IPS-15b (cell line): ENCODE results near the gene PNPLA2.

ENCODE experiments used
- H3K27me3 ChIP-seq: one replicate; pipeline ENCODE4 v1.6.1; 2013; ENCODE audit warnings: low read length; ENCODE audit not compliant: control insufficient read depth, insufficient read depth
- H3K36me3 ChIP-seq: one replicate; pipeline ENCODE4 v1.6.1; 2013; ENCODE audit warnings: low read length; ENCODE audit not compliant: control insufficient read depth, insufficient read depth
- H3K4me1 ChIP-seq: one replicate; pipeline ENCODE4 v1.6.1; 2013; ENCODE audit warnings: mild to moderate bottlenecking, low read length; ENCODE audit not compliant: control insufficient read depth, insufficient read depth
- H3K4me3 ChIP-seq: one replicate; pipeline ENCODE4 v1.5.1; 2013; ENCODE audit warnings: low read depth, low read length
- H3K9ac ChIP-seq: one replicate; pipeline ENCODE4 v1.6.1; 2013; ENCODE audit warnings: low read depth, mild to moderate bottlenecking, low read length
- H3K9me3 ChIP-seq: one replicate; pipeline ENCODE4 v1.6.1; 2013; ENCODE audit warnings: mild to moderate bottlenecking, low read length; ENCODE audit not compliant: control insufficient read depth, insufficient read depth

The PNPLA2 gene

DNA sequence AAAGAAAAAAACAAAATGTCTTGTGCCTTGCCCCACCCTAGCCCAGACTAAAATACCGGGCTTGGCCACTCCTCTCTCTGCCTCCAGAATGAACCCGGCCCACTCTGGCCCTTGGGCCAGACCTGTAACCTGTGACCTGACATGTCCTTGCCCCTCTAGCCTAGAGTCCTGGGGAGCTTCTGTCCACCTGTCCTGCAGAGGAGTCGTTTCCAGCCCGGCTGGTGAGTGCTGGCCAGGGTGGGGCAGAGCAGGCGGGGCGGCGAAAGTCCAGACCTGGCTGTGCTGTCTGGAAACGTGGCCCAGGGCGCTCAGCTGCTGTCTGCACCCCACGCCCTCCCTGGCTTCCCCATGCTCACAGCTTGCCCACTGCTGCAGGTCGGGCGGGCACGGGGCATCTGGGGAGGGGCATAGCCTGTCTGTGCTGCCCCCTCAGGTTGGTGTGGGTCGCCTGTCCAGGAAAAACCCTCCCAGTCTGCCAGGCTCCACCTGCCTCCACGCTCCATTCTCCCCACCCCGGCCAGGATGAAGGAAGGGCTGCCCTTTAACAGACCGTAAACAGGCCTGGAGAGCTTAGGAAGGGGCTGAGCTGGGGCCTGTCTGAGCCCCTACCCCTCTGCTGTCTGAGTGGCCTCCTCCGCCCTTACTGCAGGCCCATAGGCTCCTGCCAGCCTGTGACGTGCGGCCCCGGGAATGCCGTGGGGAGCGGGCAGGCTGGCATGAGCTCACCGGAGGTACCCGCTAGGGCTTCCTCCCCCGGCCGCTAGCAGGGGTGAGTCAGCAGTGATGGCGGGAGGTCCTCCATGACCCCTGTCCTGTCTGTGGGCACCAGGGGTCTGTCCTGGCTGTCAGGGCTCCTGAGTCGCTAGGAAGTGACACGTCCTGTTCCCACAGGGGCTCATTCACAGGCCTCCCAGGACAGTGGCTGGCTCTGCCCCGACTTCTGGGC lies 15.9 kb downstream of the PNPLA2 start:
- Histone ChIP-seq H3K4me3 (no peak overlapping the region), H3K27me3 (peaks cover 18% of the 10 kb centered on the region), H3K9ac (no peak overlapping the region)

DNA sequence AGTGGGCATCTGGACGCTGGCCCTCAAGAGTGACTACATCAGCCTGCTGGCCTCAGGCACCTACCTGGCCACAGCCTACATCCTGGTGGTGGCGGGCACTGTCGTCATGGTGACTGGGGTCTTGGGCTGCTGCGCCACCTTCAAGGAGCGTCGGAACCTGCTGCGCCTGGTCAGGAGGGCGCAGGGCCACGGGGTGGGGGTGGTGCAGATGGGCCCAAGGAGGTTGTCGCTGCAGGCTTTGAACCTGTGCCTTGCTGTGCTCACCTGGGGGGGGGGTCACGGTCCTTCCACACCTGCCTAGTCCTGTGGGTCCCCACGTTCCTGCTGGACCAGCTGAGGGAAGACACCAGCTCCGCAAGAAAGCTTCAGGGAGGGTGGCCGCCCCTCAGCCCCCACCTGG lies 17.6 kb downstream of the PNPLA2 start:
- peaks cover 7% of the 10 kb centered on the region for H3K4me1 ChIP-seq
- no peak overlapping the region for H3K4me3 ChIP-seq
- no peaks in the 10 kb centered on the region for H3K9me3 ChIP-seq
- H3K9ac ChIP-seq: no peak overlapping the region
- H3K36me3 ChIP-seq: peaks cover 35% of the 10 kb centered on the region
- H3K27me3 ChIP-seq: peaks cover 10% of the 10 kb centered on the region

More for the DNA sequence above, 15.9 kb downstream of the PNPLA2 start:
- Histone ChIP-seq H3K4me1 (peaks cover 7% of the 10 kb centered on the region), H3K36me3 (peaks cover 28% of the 10 kb centered on the region), H3K9me3 (no peaks in the 10 kb centered on the region)

DNA sequence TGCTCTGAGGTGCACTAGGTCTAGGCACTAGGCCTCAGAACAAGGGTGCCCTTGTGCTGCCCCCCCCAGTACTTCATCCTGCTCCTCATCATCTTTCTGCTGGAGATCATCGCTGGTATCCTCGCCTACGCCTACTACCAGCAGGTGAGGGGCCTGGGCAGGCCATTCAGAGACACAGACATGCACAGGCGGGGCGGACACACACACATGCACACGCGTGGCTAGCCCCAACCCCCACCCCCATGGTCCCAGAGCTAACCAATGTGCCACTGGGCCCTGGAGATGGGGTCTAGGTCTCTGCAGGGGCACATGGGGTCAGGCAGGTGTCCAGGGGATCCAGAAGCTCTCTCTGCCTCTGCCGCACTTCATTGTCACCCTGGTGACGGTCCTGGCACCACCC lies 18.0 kb downstream of the PNPLA2 start:
- Histone ChIP-seq H3K4me1 (peaks cover 8% of the 10 kb centered on the region), H3K4me3 (no peak overlapping the region), H3K36me3 (peaks cover 35% of the 10 kb centered on the region), H3K27me3 (peaks cover 6% of the 10 kb centered on the region), H3K9ac (no peak overlapping the region), H3K9me3 (no peaks in the 10 kb centered on the region)

DNA sequence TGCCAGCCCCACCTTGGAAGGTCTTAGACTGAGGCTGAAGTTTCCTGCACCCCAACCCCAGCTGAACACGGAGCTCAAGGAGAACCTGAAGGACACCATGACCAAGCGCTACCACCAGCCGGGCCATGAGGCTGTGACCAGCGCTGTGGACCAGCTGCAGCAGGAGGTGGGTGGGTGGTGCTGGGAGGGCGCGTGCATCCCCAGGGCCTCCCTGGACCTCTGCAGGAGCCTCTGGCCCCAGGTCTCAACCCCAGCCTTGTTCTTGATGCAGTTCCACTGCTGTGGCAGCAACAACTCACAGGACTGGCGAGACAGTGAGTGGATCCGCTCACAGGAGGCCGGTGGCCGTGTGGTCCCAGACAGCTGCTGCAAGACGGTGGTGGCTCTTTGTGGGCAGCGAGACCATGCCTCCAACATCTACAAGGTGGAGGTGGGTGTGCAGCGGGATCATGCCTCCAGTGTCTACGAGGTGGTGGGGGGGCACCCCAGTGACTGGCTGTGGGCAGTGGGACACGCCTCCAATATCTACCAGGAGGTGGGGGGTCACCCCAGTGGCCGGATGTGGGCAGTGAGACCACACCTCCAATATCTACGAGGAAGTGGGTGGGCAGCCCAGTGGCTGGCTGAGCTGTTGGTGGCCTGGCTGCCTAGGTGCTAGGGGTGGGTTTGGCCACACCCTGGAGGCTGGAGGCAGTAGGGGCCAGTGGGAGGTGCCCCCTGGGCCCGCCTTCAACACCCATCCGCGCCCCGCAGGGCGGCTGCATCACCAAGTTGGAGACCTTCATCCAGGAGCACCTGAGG lies 18.7 kb downstream of the PNPLA2 start:
- Histone ChIP-seq H3K9ac (no peak overlapping the region), H3K4me1 (peaks cover 8% of the 10 kb centered on the region), H3K36me3 (peaks cover 35% of the 10 kb centered on the region), H3K27me3 (no peaks in the 10 kb centered on the region), H3K4me3 (no peak overlapping the region), H3K9me3 (no peaks in the 10 kb centered on the region)

DNA sequence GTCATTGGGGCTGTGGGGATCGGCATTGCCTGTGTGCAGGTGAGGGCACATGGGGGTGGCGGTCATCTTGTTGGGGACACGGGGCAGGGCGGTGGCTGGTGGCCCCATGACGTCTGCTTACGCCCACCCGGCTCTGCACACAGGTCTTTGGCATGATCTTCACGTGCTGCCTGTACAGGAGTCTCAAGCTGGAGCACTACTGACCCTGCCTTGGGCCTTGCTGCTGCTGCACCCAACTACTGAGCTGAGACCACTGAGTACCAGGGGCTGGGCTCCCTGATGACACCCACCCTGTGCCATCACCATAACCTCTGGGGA lies 19.2 kb downstream of the PNPLA2 start:
- H3K27me3 ChIP-seq: no peaks in the 10 kb centered on the region
- H3K9me3 ChIP-seq: no peaks in the 10 kb centered on the region
- peaks cover 8% of the 10 kb centered on the region for H3K4me1 ChIP-seq
- H3K36me3 ChIP-seq: peaks cover 35% of the 10 kb centered on the region
- H3K9ac ChIP-seq: no peak overlapping the region
- H3K4me3 ChIP-seq: no peak overlapping the region

DNA sequence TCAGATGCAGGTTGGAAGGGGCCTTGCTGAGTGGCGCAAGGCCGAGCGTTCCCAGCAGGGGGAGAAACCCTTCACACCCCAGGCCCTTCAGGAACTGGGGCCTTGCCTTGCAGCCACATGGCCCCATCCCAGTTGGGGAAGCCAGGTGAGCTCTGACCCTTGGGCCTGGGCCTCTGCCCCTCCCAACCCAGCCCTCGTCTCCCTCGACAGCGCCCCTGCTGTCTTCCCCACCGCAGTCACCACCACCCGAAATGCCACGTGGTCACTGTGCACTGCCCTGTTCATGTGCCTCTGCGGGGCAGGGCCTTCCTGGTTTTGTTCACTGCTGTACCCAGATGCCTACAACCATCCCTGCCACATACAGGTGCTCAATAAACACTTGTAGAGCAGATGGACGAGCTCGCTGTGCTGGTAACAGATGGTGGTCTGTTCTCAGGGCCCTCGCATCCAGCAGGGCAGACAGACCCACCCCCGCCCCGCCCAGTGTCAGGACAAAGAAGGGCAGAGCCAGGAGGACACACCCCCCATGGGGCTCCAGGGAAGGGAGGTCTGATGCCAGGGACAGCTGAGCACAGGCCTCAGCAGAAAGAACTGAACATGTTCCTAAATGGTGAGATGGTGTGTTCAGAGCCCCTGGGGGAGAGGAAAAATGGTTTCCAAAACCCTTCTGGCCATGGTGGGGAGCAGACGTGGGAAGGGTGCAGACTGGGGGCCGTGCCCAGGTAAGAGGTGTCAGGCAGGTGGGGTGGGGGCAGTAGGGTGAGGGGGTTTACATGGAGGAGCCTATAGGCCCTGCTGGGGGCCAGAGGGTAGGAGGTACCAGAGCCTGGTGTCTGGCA lies 19.9 kb downstream of the PNPLA2 start:
- peaks cover 8% of the 10 kb centered on the region for H3K4me1 ChIP-seq
- peaks cover 35% of the 10 kb centered on the region for H3K36me3 ChIP-seq
- no peak overlapping the region for H3K4me3 ChIP-seq
- H3K9me3 ChIP-seq: no peaks in the 10 kb centered on the region
- no peak overlapping the region for H3K9ac ChIP-seq
- no peaks in the 10 kb centered on the region for H3K27me3 ChIP-seq

DNA sequence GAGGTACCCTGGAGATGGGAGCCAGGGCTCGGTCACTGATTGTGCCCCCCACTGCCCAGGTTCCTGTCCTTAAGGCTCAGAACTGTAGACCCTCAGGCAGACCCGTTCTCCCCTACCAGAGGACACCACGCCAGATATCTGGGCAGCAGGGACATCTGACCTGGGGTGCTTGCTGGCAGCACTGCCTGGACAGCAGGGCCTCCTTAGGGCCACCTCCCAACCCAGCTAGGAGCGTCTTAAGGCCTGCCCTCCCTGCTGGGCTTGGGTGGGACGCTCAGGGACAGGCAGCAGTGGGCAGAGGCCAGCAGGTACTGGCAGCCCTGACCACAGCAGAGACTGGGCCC lies 20.5 kb downstream of the PNPLA2 start:
- Histone ChIP-seq H3K36me3 (peaks cover 35% of the 10 kb centered on the region), H3K4me1 (peaks cover 8% of the 10 kb centered on the region), H3K4me3 (no peak overlapping the region), H3K9ac (no peak overlapping the region), H3K27me3 (no peaks in the 10 kb centered on the region), H3K9me3 (no peaks in the 10 kb centered on the region)

DNA sequence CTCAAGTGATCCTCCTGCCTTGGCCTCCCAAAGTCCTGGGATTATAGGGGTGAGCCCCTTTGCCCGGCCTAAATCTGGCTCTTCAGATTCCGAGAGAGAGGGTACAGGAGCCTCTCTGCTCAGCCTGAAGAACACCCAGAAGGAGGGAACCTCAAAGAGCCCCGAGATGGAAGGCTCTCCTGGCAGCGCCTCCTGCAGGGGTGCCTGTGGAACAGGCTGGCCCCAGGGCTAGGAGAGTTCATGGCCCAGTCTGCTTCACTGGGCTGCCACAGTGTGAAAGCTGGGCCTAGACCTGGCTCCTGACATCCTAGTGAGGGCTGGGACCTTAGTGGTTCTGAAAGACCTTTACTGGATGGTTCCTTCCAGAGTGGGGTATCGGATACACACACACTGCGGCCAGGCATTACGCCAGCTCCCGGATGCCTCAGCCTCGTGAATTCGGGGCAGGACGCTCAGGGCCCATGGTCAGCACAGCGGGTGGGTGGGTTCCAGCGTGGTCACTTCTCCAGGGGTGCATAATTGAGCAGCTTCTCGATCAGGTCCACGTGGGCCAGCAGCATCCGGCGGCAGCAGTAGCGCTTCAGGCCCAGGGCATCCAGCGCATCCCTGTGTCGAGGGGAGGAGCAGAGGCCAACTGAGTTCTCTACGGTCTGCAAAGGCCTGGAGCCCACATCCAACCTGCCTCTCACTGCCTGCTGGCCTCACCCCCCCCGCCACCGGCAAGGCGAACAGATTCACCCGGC lies 21.3 kb downstream of the PNPLA2 start:
- no peak overlapping the region for H3K4me3 ChIP-seq
- no peak overlapping the region for H3K9ac ChIP-seq
- H3K4me1 ChIP-seq: peaks cover 11% of the 10 kb centered on the region
- H3K27me3 ChIP-seq: no peaks in the 10 kb centered on the region
- H3K9me3 ChIP-seq: no peaks in the 10 kb centered on the region
- H3K36me3 ChIP-seq: peaks cover 35% of the 10 kb centered on the region

DNA sequence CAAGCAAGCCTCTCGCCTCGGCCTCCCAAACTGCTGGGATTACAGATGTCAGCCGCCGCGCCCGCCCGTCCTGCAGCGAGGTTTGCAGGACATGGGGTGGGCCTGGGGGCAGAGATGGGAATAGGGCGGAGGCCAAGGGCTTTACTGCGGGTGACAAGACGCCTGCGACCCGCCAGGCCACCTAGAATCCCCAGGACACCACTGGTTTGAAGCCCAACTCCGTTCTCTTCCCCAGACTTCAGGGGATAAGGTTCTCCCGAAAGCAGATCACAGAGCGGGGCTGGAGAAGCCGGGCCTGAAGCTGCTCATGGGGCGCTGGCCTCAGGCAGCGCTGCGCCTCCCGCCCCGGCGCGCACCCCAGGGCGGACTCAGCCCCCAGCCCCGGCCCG lies 23.3 kb downstream of the PNPLA2 start:
- peak overlapping the region; percentile 78 for H3K4me3 ChIP-seq
- H3K4me1 ChIP-seq: peaks cover 18% of the 10 kb centered on the region
- H3K36me3 ChIP-seq: peaks cover 31% of the 10 kb centered on the region
- peak overlapping the region; percentile 89 for H3K9ac ChIP-seq
- no peaks in the 10 kb centered on the region for H3K27me3 ChIP-seq
- H3K9me3 ChIP-seq: no peaks in the 10 kb centered on the region

DNA sequence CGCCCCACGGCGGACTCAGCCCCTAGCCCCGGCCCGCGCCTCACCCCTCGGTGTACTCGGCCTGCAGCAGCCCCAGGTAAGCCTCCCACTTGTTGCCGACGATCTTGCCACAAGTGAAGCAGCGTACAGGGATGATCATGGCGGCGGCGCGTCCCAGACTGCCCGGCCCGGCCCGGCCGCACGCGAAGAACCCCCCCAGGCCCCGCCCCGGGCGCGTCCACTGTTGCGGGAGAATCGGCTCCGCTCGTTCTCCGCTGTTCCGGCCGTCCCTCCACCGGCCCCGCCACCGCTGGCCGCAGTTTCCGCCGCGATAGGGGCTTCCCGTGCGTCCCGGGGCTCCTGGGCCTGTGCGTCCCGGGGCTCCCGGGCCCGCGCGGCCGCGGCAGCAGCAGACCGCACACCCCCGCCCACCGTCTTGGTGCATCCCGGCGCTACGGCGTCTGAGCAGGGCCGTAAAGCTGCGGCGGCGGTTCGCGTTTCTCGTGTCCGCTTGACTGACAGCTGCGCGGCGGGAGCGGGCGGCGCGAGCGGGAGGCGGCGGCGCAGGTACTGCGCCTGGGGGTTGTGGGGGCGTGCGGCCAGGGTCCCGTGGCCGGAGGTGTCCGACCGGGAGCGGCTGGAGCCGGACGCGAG lies 23.8 kb downstream of the PNPLA2 start, which contains the start of the genes POLR2L and TSPAN4:
TSS of gene POLR2L (minus strand) at position 160 of the 633 bp plus-strand sequence. CDS start at position 139, 21 bp downstream.
TSS of gene TSPAN4 (plus strand) at position 483 of the 633 bp plus-strand sequence. CDS start 7,453 bp downstream, outside the sequence.
- H3K27me3 ChIP-seq: no peaks in the 10 kb centered on the region
- H3K9ac ChIP-seq: peak within 1 kb of the TSS; percentile 89
- peaks cover 18% of the 10 kb centered on the region for H3K4me1 ChIP-seq
- peak within 1 kb of the TSS; percentile 78 for H3K4me3 ChIP-seq
- no peaks in the 10 kb centered on the region for H3K9me3 ChIP-seq
- H3K36me3 ChIP-seq: peaks cover 27% of the 10 kb centered on the region
